Natural killer cell (primary cell): ENCODE data around the gene MAD1L1. TPM values are rescaled to one million over a fixed set of nuclear protein-coding genes. Genes with fewer than 3 reads are reported as not detected.

Source experiments
- ATAC-seq, 3 donors: fragments of 150-1000 bp in 2 of 3; fragments of 200-7000 bp in 1 of 3; cut with Tn5 transposase; 1 replicate in 1 of 3; 2 replicates in 2 of 3; pipeline ENCODE4 v1.10.0; 2021; ENCODE audit warnings: mild to moderate bottlenecking in 2 of 3, moderate library complexity in 2 of 3
- DNase-seq, 2 donors: peaks; one replicate each; pipeline versions ENCODE4 v3.0.0 to v3.0.0-alpha.2; 2013 to 2021; ENCODE audit warnings: mixed read lengths in 1 of 2
- H3K27ac ChIP-seq: one replicate; pipeline ENCODE4 v1.5.1; 2013; ENCODE audit warnings: mild to moderate bottlenecking, low read length
- H3K27me3 ChIP-seq: one replicate; pipeline ENCODE4 v1.6.1; 2013; ENCODE audit warnings: low read length; ENCODE audit not compliant: control insufficient read depth, insufficient read depth
- H3K36me3 ChIP-seq: one replicate; pipeline ENCODE4 v1.6.1; 2013; ENCODE audit warnings: low read length; ENCODE audit not compliant: control insufficient read depth, insufficient read depth
- H3K4me1 ChIP-seq: one replicate; pipeline ENCODE4 v1.6.1; 2013; ENCODE audit warnings: low read length; ENCODE audit not compliant: control insufficient read depth, insufficient read depth
- H3K4me3 ChIP-seq: one replicate; pipeline ENCODE4 v1.5.1; 2013; ENCODE audit warnings: low read length
- H3K9me3 ChIP-seq: one replicate; pipeline ENCODE4 v1.6.1; 2013; ENCODE audit warnings: low read length; ENCODE audit not compliant: control insufficient read depth, insufficient read depth
- H3K27ac Mint-ChIP-seq, 2 donors: one replicate each; pipeline ENCODE4 v1.8.0; 2022; ENCODE audit warnings: mild to moderate bottlenecking in 2 of 2, mixed read lengths in 2 of 2, moderate library complexity in 1 of 2
- H3K27me3 Mint-ChIP-seq, 2 donors: one replicate each; pipeline ENCODE4 v1.8.0; 2022; ENCODE audit warnings: low read depth in 2 of 2, mixed read lengths in 2 of 2
- H3K36me3 Mint-ChIP-seq: one replicate; pipeline ENCODE4 v1.8.0; 2022; ENCODE audit warnings: mixed read lengths
- H3K4me1 Mint-ChIP-seq, 2 donors: one replicate each; pipeline ENCODE4 v1.8.0; 2022; ENCODE audit warnings: mixed read lengths in 2 of 2
- H3K4me3 Mint-ChIP-seq: one replicate; pipeline ENCODE4 v1.8.0; 2022; ENCODE audit warnings: mild to moderate bottlenecking, moderate library complexity, mixed read lengths
- H3K9me3 Mint-ChIP-seq, 2 donors: one replicate each; pipeline ENCODE4 v1.8.0; 2022; ENCODE audit warnings: mixed read lengths in 2 of 2
- CTCF ChIP-seq: fragments of 200-600 bp; IDR thresholded peaks from one replicate; pipeline ENCODE4 v1.8.0; 2022; ENCODE audit warnings: antibody characterized with exemption
- WGBS: methylation state at CpG from one replicate; pipeline ENCODE4 v1.1.7; 2013; ENCODE audit warnings: missing lambda C conversion rate; ENCODE audit not compliant: insufficient coverage; 5-methylcytosine and 5-hydroxymethylcytosine counted together
- intact Hi-C: fragments of 100-400 bp; cut with micrococcal nuclease; formaldehyde crosslinking; loops from one replicate; pipeline ENCODE4 v1.14.2; 2022
- total RNA-seq, 4 donors: library from RNA; stranded (reverse); fragments of 120-200 nt in 1 of 4; gene quantifications; one replicate each; pipeline versions ENCODE4 v1.2.3 to v1.2.4, GENCODE V29; 2013 to 2022

MAD1L1 gene
- total RNA-seq, 3 donors from 2014 or later (not counting 1 experiment from before 2014, with no cell fraction given) = 53.6 to 81.2 (median 77.4) TPM

GRCh38 chr7:2000153-2000687, 232.5 kb downstream of the MAD1L1 start:
- peaks cover 10% of the 10 kb centered on the region for H3K4me1 ChIP-seq
- Mint-ChIP-seq H3K27ac (peak overlapping the region in 1 of 2 donors; percentile 71), H3K36me3 (no peaks in the 10 kb centered on the region), H3K4me3 (peak overlapping the region; percentile 29), H3K4me1 (peaks cover 17 to 25% of the 10 kb centered on the region in 2 donors), H3K27me3 (peaks cover 11 to 16% of the 10 kb centered on the region in 2 donors), H3K9me3 (no peaks in the 10 kb centered on the region)
- no peak overlapping the region for H3K4me3 ChIP-seq
- no peak overlapping the region for H3K27ac ChIP-seq
- no peaks in the 10 kb centered on the region for H3K27me3 ChIP-seq
- WGBS = 79% methylated on average over 27 of the region's 27 CpGs
- no peaks in the 10 kb centered on the region for H3K9me3 ChIP-seq
- H3K36me3 ChIP-seq = no peaks in the 10 kb centered on the region
- no peak for TF ChIP-seq CTCF
- no peak for DNase-seq
- peak in 2 of 3 donors; percentile 47 to 64 for ATAC-seq
- intact Hi-C loops = no loop called here

GRCh38 chr7:1999278-1999984, 233.3 kb downstream of the MAD1L1 start:
- no peak overlapping the region for H3K4me3 Mint-ChIP-seq
- Histone ChIP-seq H3K4me3 (no peak overlapping the region), H3K36me3 (no peaks in the 10 kb centered on the region), H3K9me3 (no peaks in the 10 kb centered on the region), H3K27ac (no peak overlapping the region), H3K27me3 (no peaks in the 10 kb centered on the region), H3K4me1 (peaks cover 10% of the 10 kb centered on the region)
- H3K27me3 Mint-ChIP-seq = peaks cover 11 to 16% of the 10 kb centered on the region in 2 donors
- H3K27ac Mint-ChIP-seq = peak overlapping the region in 1 of 2 donors; percentile 71
- TF ChIP-seq CTCF = no peak
- no peaks in the 10 kb centered on the region for H3K9me3 Mint-ChIP-seq
- intact Hi-C loops = no loop called here
- DNase-seq (no peak), ATAC-seq (no peak)
- H3K4me1 Mint-ChIP-seq = peaks cover 13 to 23% of the 10 kb centered on the region in 2 donors
- H3K36me3 Mint-ChIP-seq = no peaks in the 10 kb centered on the region
- WGBS = 90% methylated on average over 21 of the region's 21 CpGs

- no peak for TF ChIP-seq CTCF
- Histone ChIP-seq H3K36me3 (no peaks in the 10 kb centered on the region), H3K4me3 (no peak overlapping the region), H3K27me3 (no peaks in the 10 kb centered on the region), H3K27ac (no peak overlapping the region), H3K9me3 (no peaks in the 10 kb centered on the region), H3K4me1 (peaks cover 10% of the 10 kb centered on the region)
- no peak for ATAC-seq
- Mint-ChIP-seq H3K4me1 (peaks cover 18 to 27% of the 10 kb centered on the region in 2 donors), H3K9me3 (no peaks in the 10 kb centered on the region), H3K36me3 (no peaks in the 10 kb centered on the region), H3K27ac (no peak overlapping the region), H3K27me3 (peaks cover 14 to 16% of the 10 kb centered on the region in 2 donors), H3K4me3 (no peak overlapping the region)
- no peak for DNase-seq
- intact Hi-C loops = no loop called here
- 93% methylated on average over 10 of the region's 10 CpGs for WGBS
Measured at GRCh38 chr7:1998146-1998545, 234.6 kb downstream of the MAD1L1 start.
